ENCODE data around the gene PITX1. TPM values are rescaled to one million over a fixed set of nuclear protein-coding genes. Genes with fewer than 3 reads are reported as not detected.

PITX1 gene
- 151 and 181 TPM in 2 replicates for total RNA-seq

GRCh38 chr5:135033901-135034235 lies at the start of gene PITX1:
PITX1 (minus strand) TSS chr5:135034228; CDS start chr5:135033881, 347 bp downstream.

Other genes starting within 250 kb of the PITX1 start
- 18.2 and 24.5 TPM in 2 replicates for gene C5orf24, start 188.3 kb downstream of the PITX1 start, total RNA-seq
- gene TXNDC15, start 159.9 kb downstream of the PITX1 start, total RNA-seq = 23.5 and 26.0 TPM in 2 replicates
- 2.6 and 6.1 TPM in 2 replicates for gene PCBD2, start 129.1 kb downstream of the PITX1 start, total RNA-seq
- 0.07 TPM in 1 of 2 replicates, not detected in the other for gene CATSPER3, start 66.3 kb downstream of the PITX1 start, total RNA-seq

Measured in airway epithelial cell (primary cell).